OCI-LY3 (cell line): ENCODE data around the gene ERAL1.

ENCODE experiments used
- H2AFZ ChIP-seq: fragments of 200-600, 300-600 bp; shearing (Covaris generic); 2 replicates; pipeline ENCODE4 v1.6.0; 2014; ENCODE audit warnings: antibody characterized with exemption, low read depth, low read length
- H3K27ac ChIP-seq: fragments of 200-600, 300-600 bp; sonication (generic); 2 replicates; pipeline ENCODE4 v1.5.1; 2014; ENCODE audit warnings: mild to moderate bottlenecking, low read length, moderate library complexity, mixed read lengths
- H3K27me3 ChIP-seq: fragments of 200-600, 300-600 bp; sonication (generic); 2 replicates; pipeline ENCODE4 v1.6.1; 2014; ENCODE audit warnings: low read depth, low read length, mixed read lengths
- H3K36me3 ChIP-seq: fragments of 200-600, 300-600 bp; sonication (generic); replicated peaks from 2 replicates; pipeline ENCODE3; 2014; ENCODE audit warnings: low read depth, low read length, mixed read lengths
- H3K4me1 ChIP-seq: fragments of 300-600, 200-600 bp; sonication (generic); 2 replicates; pipeline ENCODE4 v1.6.1; 2014; ENCODE audit warnings: low read length, mixed read lengths
- H3K4me2 ChIP-seq: fragments of 200-600, 300-600 bp; sonication (generic); 2 replicates; pipeline ENCODE4 v1.6.1; 2014; ENCODE audit warnings: low read length, mixed read lengths
- H3K4me3 ChIP-seq: fragments of 300-600, 200-600 bp; sonication (generic); 2 replicates; pipeline ENCODE4 v1.5.1; 2014; ENCODE audit warnings: antibody characterized with exemption, mild to moderate bottlenecking, low read length, moderate library complexity
- H3K79me2 ChIP-seq: fragments of 300-600, 200-600 bp; shearing (Covaris generic); 2 replicates; pipeline ENCODE4 v1.6.1; 2014; ENCODE audit warnings: mild to moderate bottlenecking, low read length, mixed read lengths
- H3K9ac ChIP-seq: fragments of 300-600, 200-600 bp; shearing (Covaris generic); 2 replicates; pipeline ENCODE4 v1.6.0; 2014; ENCODE audit warnings: mild to moderate bottlenecking, low read length, moderate library complexity
- H3K9me3 ChIP-seq: fragments of 200-600, 300-600 bp; shearing (Covaris generic); 2 replicates; pipeline ENCODE4 v1.6.1; 2014; ENCODE audit warnings: low read length, mixed read lengths; ENCODE audit not compliant: insufficient read depth
- H4K20me1 ChIP-seq: fragments of 200-600, 300-600 bp; sonication (generic); 2 replicates; pipeline ENCODE4 v1.6.1; 2016; ENCODE audit warnings: low read length, mixed read lengths; ENCODE audit not compliant: insufficient read depth
- CTCF ChIP-seq: fragments of 200-600, 300-600 bp; sonication (generic); IDR thresholded peaks from 2 replicates; pipeline ENCODE4 v1.5.1; 2014; ENCODE audit warnings: antibody characterized with exemption, low read length, low read depth
- EZH2phosphoT487 ChIP-seq: fragments of 200-600 bp; shearing (Covaris generic); IDR thresholded peaks from 2 replicates; pipeline ENCODE4 v1.6.1; 2018; ENCODE audit warnings: antibody characterized with exemption, mixed run types, low read depth

The ERAL1 gene

GRCh38 chr17:28860363-28860808 is 5.6 kb downstream of the ERAL1 start:
- Histone ChIP-seq H3K36me3 (peaks cover 19% of the 10 kb centered on the region), H3K27ac (no peak overlapping the region), H3K4me2 (no peak overlapping the region), H3K79me2 (peaks cover 10% of the 10 kb centered on the region), H4K20me1 (no peaks in the 10 kb centered on the region), H3K4me3 (no peak overlapping the region), H3K4me1 (peaks cover 17% of the 10 kb centered on the region), H3K27me3 (no peaks in the 10 kb centered on the region), H3K9ac (no peak overlapping the region), H3K9me3 (no peaks in the 10 kb centered on the region), H2AFZ (no peak overlapping the region)
- no peak for TF ChIP-seq CTCF
- no peak for TF ChIP-seq EZH2phosphoT487

DNA sequence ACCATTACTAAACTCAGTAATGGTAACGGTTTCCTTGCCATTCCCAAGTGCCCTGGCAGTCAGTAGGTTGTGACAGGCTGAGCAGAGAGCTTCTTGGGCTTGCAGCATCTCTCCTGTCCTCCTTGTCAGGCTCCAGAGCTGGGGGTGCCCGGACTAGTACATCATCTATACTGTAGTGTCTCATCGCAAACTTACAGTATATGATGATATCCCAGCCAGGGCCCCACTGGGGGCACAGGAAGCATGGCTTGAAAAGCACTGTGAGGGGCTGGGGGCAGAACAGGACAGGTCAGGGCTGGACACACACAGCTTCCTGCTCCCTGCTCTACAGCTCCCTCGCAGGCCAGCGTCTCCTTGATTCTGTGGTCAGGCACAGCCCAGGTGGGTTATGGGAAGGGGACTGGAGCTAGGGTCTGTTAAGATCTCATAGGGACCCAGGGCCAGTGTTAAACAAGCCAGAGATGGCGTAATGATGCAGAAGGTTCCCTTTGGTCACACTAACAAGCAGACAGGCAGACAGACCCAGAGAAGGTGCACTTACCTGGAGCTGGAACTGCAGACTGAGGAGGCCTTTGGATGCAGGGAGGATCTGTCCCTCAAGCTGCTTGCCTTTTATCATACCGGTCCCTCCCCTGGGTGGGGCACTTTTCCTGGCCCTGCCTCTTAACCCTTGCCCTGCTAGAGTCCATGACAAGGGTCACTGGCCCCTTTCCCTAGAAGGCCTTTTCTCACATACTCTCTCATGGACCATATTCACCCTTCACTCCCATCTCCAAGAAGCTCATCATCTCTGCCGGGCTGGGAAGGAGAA is 6.8 kb downstream of the ERAL1 start:
- Histone ChIP-seq H3K27me3 (no peaks in the 10 kb centered on the region), H3K27ac (no peak overlapping the region), H4K20me1 (no peaks in the 10 kb centered on the region), H2AFZ (no peak overlapping the region), H3K4me2 (no peak overlapping the region), H3K4me1 (peaks cover 22% of the 10 kb centered on the region), H3K36me3 (peaks cover 19% of the 10 kb centered on the region), H3K9ac (no peak overlapping the region), H3K4me3 (no peak overlapping the region), H3K9me3 (no peaks in the 10 kb centered on the region), H3K79me2 (no peaks in the 10 kb centered on the region)
- TF ChIP-seq EZH2phosphoT487 (no peak), CTCF (no peak)

DNA sequence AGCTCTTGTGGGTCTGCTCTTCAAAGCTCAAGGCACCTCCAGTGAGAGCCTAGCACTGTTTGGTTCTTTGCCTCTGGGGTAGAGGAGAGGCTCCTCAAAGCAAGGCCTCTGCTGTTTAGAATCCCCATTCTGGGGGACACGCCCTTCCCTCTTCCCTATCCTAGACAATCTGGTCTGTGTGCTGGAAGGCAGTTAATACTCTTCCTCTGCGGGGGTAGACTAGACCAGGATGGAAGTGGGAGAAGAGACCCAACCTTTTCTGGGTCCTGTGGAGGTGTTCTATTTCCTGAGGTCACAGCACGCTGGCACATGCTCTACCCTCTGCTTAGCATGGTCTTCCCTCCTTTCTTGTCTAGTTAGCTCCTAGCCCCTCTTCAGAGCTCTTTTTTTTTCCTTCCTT is 7.7 kb downstream of the ERAL1 start:
- Histone ChIP-seq H3K9me3 (no peaks in the 10 kb centered on the region), H2AFZ (no peak overlapping the region), H3K9ac (no peak overlapping the region), H3K4me1 (peaks cover 23% of the 10 kb centered on the region), H3K4me3 (no peak overlapping the region), H3K36me3 (peaks cover 19% of the 10 kb centered on the region), H4K20me1 (no peaks in the 10 kb centered on the region), H3K79me2 (no peaks in the 10 kb centered on the region), H3K27me3 (no peaks in the 10 kb centered on the region), H3K27ac (no peak overlapping the region), H3K4me2 (no peak overlapping the region)
- TF ChIP-seq EZH2phosphoT487 (no peak), CTCF (no peak)

DNA sequence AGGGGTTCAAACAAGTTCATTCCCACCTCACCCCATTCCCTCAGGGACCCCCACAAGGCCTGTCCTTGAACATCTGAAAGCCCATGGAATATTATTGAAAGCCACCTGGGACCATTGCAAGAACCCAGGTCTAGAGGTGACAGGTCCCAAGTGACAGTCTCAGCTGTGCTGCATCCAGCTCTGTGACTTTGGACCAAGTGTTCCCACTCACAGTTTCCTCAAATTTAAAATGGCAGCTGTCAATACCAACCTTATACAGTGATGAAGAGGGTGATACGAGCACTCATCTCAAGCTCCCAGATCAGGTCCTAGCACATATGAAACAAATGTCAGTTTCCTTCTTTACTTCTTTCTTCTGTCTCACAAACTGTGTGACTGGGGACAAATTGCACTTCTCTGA is 9.1 kb downstream of the ERAL1 start:
- Histone ChIP-seq H2AFZ (no peak overlapping the region), H3K9ac (no peak overlapping the region)

More for the DNA sequence above, 9.1 kb downstream of the ERAL1 start:
- no peak overlapping the region for H3K4me3 ChIP-seq
- no peaks in the 10 kb centered on the region for H4K20me1 ChIP-seq
- H3K27ac ChIP-seq, result no peak overlapping the region
- H3K79me2 ChIP-seq, result no peaks in the 10 kb centered on the region
- H3K9me3 ChIP-seq, result no peaks in the 10 kb centered on the region
- H3K36me3 ChIP-seq, result peaks cover 6% of the 10 kb centered on the region
- no peak overlapping the region for H3K4me2 ChIP-seq
- no peaks in the 10 kb centered on the region for H3K27me3 ChIP-seq
- TF ChIP-seq EZH2phosphoT487 (no peak), CTCF (no peak)
- H3K4me1 ChIP-seq, result peaks cover 22% of the 10 kb centered on the region
